GM12873 (cell line): Measurements from ENCODE around the gene TPH1.

Source experiments
- TF ChIP-seq, protein P1 (sequence below): IDR thresholded peaks from 2 replicates; pipeline ENCODE4 v1.5.1; 2012; ENCODE audit warnings: low read depth, mild to moderate bottlenecking, moderate library complexity, low read length, control low read depth; ENCODE audit not compliant: insufficient read depth; ENCODE audit errors: missing control alignments

TPH1 gene

DNA sequence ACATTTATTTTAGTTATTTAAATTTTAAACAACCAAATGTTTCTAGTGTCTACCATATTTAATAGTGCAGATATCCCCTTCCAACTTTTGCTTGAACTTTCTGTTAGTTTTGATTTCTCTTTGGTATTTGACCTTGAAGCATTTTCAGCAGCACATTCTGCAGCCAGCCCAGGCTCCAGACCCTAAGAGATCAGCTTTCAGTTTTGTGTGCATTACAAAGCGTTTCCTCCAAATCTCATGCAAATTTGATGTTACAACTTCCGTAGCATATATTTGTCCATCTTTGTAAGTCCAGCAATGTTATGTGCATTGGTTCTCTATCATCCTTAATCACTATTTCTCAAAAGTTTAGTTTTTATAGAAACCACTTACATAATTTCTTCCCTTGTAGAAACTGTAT lies 18.6 kb downstream of the TPH1 start:
- TF ChIP-seq, protein P1, sequence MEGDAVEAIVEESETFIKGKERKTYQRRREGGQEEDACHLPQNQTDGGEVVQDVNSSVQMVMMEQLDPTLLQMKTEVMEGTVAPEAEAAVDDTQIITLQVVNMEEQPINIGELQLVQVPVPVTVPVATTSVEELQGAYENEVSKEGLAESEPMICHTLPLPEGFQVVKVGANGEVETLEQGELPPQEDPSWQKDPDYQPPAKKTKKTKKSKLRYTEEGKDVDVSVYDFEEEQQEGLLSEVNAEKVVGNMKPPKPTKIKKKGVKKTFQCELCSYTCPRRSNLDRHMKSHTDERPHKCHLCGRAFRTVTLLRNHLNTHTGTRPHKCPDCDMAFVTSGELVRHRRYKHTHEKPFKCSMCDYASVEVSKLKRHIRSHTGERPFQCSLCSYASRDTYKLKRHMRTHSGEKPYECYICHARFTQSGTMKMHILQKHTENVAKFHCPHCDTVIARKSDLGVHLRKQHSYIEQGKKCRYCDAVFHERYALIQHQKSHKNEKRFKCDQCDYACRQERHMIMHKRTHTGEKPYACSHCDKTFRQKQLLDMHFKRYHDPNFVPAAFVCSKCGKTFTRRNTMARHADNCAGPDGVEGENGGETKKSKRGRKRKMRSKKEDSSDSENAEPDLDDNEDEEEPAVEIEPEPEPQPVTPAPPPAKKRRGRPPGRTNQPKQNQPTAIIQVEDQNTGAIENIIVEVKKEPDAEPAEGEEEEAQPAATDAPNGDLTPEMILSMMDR = no peak

DNA sequence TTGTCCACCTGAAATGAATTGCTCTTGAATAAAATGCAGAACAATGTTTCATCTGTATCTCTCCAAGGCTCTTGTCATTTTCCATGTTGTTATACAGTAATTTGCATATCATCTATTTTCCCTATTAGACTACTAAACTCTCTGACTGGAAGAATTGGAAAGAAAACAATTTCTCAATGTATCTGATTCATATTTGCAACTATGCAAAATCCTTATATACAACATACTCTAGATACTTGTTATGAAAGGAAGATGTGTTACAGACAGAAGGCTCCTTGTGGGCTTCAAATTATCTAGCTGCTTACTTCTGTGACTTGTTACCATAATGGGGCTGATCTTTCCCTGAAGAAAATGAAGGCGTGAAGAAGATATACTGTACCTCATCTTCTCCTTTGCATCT lies 23.6 kb downstream of the TPH1 start:
- TF ChIP-seq, protein P1 = no peak

DNA sequence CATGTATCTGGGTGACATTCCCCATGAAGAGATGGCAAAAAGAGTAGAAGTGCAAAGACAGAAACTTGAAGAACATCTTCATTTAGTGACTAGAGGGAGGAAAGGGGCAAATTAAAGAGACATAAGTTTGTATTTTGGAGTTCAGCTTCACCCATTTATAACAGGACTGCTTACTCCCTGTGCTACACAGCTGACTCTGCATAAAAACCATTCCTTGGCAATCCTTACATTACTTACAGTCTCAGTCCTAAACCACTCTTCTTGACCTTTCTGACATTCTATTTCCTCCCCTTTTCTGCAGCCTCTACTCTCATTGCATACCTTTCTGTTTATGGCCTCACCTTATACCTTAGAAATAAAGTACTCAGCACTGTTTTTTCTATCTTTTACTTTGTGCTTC lies 26.4 kb downstream of the TPH1 start:
- TF ChIP-seq, protein P1 = no peak

DNA sequence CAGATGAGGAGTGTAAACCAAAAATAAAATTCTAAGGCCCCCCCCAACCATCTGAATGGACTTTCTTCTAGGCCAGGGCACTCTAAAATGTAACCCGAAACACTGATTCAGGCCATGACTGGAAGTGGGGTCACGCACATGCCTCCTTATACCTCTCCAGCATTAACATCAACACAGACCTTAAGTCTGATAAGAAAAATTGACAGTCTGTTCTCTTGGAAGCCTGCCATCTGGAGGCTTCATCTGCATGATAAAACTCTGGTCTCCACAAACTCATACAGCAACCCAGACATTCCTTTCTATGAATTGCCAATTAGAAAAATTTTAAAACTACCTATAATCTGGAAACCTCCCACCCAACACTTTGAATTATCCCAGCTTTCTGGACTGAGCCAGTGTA lies 29.3 kb downstream of the TPH1 start:
- TF ChIP-seq, protein P1 = no peak

DNA sequence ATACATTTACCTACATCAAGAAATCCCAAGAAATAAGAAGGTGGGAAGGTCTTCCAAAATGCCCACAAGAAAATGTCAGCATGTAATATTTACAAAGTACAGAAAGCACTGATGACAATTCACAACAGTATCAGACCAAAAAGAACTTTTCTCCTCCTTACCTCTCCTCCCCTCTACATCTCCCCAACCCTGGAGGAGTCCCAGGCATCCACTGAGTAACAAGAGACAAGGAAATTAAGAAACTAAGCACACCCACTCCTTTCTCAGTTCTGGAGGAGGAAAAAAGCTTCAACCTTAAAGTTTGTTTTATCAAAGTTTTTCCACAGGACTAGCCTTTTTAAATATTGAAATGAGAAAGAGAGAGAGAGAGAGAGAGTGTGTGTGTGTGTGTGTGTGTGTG lies 31.2 kb downstream of the TPH1 start:
- TF ChIP-seq, protein P1 = no peak

DNA sequence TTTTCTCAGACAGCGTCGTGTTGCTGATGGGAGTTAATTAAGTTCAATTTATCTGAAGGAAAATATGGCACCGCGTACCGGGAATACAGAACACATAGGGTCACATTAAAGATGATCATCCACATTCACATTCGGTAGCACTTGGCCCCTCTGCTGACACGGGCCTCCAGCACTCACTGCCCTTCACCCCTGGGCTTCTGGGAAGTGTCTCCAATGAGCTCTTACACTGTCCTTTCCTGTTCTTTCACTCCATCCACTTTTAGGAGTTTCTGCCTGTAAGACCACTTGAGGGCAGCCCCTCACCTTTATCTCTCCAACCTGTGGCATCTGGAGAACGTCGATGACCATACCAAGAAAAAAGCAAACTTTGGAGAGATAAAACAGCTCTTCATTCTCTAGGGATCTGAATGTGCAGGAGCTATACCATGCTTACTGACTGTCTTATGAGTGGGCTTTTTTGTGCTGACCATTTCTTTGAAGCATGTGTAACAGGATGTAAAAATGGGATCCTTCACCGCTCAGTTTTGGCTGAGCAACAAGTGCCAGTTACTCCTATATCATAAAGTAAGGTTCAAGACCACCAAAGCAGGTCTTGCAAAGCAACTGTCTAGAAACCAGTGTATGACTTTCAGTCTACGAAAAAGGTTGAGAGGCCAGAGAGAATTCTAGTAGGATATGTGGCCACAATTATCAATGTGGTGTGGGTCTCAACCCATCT lies 32.1 kb downstream of the TPH1 start:
- TF ChIP-seq, protein P1 = no peak

DNA sequence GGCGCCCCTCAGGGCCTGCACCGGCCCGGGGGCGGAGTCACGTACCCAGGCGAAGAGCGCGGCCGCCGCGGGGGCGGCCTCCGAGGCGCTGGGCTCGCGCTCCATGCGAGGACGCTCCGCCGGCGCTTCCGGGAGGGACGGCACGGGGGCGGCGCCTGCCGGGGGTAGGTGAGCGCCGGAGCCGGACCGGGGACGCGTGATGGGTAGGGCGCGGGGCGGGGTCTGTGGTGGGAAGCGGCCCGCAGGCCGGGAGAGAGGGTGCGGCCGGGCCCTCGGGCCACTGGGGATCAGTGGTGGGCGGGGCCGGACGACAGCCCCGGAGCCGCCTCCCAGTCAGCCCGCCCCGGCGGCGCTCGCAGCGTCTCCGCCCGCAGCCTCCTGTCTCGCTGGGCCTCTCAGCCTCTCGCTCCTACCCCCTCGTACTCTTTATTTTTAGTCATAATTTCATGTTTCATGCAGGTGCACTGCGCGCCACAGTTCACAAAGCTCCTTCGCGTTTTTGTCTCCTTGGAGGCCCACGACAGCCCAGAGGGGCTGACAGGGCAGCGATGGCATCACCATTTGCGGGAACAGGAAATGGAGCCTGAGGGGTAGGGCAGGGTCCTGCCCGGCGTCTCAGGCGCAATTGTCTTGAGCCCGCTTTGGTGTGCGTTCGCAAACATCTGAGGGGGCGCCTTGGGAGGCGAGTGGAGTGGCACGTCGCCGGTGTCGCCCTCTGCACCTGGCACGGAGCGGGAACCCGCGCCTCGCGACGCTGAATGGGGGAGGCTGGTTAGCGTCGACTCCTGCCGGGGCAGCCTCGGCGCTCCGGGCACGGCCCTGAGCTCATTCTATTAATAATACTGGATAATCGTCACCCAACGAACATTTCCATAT lies 32.9 kb downstream of the TPH1 start, which contains the start of gene SERGEF:
Gene SERGEF (minus strand): TSS at position 142 of the 876 bp plus-strand sequence. CDS start 37 bp downstream, at position 105.
- TF ChIP-seq, protein P1 = no peak
